Measurements from ENCODE around the gene CDH13.

DNA sequence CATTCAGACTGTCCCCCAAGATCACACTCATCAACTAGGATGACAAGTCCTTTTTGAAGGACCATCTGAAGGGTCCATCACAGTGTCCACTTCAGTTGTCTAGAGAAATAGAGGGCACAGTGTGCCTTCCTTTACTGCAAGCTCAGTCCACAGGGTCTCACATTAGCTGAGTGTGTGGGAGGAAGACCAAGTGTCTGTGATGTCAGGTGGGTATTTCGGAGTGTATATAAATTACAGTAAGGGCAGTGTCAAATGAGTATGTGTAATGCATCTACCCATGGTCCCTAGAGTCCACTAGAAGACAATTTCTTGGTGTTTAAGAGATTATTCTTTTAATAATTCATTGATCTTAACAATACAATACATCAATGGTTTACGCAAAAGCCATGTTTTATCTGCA, 272.2 kb downstream of the CDH13 start:
- TF ChIP-seq, protein P1, sequence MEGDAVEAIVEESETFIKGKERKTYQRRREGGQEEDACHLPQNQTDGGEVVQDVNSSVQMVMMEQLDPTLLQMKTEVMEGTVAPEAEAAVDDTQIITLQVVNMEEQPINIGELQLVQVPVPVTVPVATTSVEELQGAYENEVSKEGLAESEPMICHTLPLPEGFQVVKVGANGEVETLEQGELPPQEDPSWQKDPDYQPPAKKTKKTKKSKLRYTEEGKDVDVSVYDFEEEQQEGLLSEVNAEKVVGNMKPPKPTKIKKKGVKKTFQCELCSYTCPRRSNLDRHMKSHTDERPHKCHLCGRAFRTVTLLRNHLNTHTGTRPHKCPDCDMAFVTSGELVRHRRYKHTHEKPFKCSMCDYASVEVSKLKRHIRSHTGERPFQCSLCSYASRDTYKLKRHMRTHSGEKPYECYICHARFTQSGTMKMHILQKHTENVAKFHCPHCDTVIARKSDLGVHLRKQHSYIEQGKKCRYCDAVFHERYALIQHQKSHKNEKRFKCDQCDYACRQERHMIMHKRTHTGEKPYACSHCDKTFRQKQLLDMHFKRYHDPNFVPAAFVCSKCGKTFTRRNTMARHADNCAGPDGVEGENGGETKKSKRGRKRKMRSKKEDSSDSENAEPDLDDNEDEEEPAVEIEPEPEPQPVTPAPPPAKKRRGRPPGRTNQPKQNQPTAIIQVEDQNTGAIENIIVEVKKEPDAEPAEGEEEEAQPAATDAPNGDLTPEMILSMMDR (IDR thresholded peaks at IDR 0.05; ENCODE audit: low read depth, low read length, poor library complexity, severe bottlenecking) = no peak
- no peak for TF ChIP-seq EZH2phosphoT487 (IDR thresholded peaks at IDR 0.05; ENCODE audit: borderline replicate concordance, low read length)

Measured in DOHH2 (cell line).